ENCODE data around the gene ARL15.

ARL15 gene

DNA sequence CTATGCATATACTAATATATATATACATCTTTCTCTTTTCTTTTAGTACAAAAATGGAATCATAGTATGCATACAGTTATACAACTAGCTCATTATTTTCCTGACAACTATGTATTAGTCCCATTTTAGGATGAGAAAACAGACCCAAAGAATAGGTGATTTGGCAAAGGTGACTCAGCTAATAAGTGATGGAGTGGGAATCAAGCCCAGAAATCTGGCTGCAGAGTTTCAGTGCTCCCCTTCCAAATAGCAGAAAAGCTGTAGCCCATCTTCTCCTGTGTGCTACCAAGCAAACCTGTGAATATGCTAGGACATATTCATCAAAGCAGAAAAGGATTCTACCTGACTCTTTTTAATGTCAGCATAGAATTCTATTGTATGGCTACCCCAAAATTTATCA, 114.7 kb downstream of the ARL15 start:
- DNase-seq, result no peak

GRCh38 chr5:54194318-54194717, 116.1 kb downstream of the ARL15 start:
- DNase-seq, result no peak

DNA sequence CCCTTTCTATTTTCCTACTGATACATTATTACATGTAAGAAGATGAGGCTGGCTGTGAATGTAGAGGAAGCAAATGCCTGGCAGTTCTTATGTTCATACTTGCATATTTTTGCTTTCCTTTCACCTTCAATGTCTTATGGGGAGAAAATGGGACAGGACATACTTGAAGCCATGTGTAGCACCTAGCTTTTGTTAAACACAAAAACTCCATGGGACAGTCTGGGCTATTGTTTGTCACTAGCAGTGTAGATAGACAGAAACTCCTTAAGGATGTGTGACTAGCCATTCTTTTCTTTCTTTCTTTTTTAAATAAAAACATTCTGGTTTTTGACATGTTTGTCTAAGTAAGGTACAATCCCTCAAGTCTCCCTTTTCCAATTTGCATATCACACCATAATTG, 122.7 kb downstream of the ARL15 start:
- DNase-seq, result no peak

- no peak for DNase-seq
These were observed 123.4 kb downstream of the ARL15 start for GRCh38 chr5:54186912-54187445.

- DNase-seq, result no peak
These were observed 124.3 kb downstream of the ARL15 start for GRCh38 chr5:54186108-54186507.

DNA sequence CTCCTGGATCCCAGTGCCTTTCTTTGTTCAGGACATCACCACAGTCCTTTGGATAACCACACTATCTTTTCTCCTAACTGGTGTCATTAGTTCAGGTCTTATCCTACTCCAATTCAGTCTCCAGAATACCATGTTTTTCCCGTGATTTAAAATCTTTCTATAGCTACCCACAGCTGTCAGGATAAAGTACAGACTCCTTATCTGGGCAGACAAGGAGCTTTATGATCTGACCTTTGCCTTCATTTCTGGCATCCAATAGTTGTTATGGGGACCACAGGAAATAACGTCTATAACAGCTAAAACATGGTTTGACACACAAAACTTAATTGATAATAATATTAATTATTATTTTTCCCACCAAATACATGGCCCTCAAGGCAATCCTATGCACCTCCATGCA, 125.6 kb downstream of the ARL15 start:
- DNase-seq, result no peak

GRCh38 chr5:54180630-54181031, 129.7 kb downstream of the ARL15 start:
- DNase-seq, result no peak

DNA sequence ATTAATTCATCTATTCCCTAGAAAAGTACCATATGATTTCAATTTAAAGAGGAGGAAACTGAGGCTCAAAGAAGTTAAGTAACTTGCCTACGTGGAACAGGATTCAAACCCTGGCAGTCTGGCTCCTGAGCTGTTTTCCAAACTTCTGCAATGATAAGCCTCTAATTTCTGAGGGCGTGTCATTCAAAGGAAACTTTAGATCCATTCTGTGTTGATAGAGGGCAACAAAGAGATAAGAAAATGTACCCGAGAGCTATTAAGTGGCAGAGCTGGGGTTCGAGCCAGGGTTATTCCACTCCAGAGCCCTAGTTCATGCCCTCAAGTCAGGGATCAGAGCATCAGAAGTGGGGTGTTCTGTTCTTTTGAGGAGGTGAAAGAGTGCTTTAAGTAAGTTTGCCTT, 131.4 kb downstream of the ARL15 start:
- no peak for DNase-seq

DNA sequence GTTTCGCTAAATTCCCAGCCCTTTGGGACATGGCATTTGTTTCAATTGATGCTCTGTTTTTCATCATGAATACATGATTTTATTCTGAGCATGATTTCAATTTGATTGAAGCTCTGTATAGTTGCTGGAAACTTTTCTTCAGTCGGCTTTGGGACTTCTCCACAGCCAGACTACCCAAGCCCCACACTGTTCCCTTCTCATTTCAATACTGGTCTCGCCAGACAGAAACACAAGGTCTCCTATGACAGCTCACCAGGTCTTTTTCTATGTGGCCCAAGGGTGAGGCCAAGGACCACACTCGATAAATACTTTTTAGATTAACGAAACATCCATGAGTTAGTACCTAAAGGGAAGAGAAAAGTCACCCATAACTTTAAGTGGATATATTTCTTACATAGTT, 132.2 kb downstream of the ARL15 start:
- no peak for DNase-seq

DNA sequence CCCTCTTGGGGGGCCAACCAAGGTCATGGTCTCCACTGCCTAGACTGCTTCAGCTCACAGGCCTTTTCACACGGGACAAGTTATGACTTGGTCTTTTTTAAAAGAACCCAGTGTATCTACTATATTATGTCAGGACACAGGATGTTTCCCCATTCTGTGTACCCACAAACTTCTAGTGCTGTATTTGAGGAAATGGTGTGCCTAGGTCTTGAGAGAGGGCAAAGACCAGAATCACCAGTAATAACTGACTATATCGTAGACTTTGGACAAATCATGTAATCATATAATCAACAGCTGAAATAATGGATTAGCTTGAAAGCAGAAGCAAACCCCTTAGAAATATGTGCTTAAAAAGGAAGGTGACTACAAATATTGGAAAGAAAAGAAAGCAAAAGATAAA, 133.3 kb downstream of the ARL15 start:
- no peak for DNase-seq

GRCh38 chr5:54176066-54176830, 134.1 kb downstream of the ARL15 start:
- DNase-seq, result no peak

DNA sequence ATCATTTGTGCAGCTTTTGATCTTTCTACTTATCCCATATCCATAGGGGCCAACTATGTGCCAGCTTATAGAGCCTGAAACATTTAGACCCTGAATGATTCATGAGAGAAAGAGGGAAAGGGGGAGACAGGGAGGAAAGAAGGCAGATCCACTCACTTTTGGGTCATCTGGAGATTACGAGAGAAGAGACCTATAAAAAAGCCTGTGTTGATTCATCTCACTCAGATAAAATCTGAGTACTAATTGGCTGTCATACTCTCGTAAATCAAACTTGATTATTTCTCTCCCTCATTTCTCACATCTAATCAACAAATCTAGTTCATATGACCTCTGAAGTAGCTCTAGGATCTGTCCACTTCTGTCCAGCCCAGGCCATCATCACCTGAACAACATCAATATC, 137.1 kb downstream of the ARL15 start:
- DNase-seq, result no peak

DNA sequence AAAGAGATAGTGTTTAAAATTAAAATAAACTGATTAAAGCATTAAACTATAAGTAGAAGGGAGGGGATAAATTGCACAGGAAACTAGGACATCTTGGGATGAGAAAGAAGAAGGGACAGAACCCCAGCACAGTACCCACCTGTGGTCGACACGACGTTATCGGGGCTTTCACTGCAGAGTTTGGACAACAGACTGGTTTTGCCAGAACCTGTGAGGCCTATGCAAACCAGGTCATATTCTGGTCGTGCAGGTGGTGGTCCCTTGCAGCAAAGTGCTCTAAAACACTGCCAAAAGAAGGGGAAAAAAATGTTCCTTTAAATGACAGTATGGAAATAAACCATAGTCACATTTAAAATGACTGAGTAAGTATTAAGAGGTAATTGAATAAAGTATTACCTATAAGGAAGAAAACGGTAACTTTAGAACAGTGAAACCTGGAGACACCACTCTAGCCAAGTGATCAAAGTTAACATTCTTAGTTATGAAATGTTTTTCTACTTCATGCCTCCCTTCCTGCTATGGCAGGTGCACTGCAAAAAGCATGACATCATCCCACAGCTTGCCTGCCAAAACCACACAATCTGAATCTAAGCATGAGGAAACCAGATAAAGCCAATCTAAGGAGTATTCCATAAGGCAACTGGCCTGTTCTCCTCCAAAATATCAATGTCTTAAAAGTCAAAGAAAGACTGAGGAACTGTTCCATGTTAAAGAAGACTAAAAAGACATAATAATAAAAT, 138.6 kb downstream of the ARL15 start:
- peak; percentile 30 for DNase-seq

GRCh38 chr5:54165687-54166086, 144.7 kb downstream of the ARL15 start:
- no peak for DNase-seq

- DNase-seq, result no peak
These were observed 148.2 kb downstream of the ARL15 start for GRCh38 chr5:54162184-54162583.

GRCh38 chr5:54160329-54160728, 150.0 kb downstream of the ARL15 start:
- DNase-seq, result no peak

DNA sequence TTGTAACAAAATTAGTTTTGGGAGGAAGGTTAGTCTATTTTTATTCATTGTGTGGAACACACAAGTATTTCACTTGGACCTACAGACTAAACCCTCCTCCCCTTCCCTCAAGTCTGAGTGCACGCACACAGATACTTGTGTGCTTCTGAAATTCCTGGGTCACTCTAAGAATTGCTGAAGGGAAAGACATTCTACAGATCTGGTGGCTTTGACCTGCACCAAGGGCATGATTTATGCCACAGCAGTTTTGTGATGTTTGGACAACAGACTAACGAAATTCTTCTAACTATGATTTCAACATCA, 150.5 kb downstream of the ARL15 start:
- no peak for DNase-seq

DNA sequence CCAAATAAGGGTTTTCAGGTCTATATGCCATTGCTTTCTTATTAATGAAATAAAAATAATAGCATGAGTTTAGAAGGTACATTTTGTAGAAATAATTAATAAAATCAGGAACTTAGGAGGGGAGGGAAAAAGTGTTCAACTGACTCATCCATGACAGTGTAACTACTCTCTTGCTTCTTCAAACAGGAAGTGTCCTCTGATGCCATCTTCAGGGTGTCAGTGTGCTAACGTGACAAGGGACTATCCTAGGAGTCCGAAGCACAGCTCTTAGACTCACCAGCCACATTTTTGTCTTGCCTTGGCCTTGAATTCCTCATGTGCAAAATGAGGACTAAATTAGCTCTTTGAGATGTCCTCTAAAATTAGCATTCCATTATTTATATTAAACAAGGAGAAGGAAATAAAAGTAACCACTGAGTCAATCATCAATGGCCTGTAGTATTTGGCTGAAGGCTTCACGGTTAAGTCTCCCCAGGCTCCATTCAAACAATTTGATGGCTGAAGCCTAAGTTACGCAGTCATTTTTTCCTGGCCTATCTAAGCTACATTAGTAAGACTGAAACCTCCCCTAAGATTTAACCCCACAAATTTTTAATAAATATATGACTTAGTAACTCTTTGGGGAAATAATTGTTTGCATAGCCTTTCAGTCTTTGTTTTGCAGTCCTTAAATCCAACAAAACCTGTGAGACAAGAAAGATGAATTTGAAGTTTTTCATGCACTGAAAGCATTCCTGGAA, 151.1 kb downstream of the ARL15 start:
- DNase-seq, result no peak

DNA sequence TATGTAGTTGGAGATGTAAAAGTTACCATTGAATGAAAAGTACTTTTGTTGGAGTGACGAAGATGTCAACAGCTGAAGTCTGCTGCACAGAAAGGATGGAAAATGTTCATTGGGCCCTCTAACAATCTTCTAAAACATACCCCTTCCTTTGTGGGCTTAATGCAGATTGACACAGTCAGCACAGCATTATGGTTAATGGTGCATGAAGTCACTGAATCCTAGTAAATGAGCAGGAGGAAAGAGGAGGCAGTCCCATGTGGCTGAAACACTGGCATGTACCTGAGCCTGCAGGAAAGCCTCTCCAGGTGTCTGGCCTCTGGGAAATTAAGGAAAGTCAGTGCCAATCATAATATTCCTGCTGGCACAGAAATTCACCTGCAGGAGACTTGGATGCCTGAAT, 153.8 kb downstream of the ARL15 start:
- no peak for DNase-seq

GRCh38 chr5:54150841-54151240, 159.5 kb downstream of the ARL15 start:
- no peak for DNase-seq

DNA sequence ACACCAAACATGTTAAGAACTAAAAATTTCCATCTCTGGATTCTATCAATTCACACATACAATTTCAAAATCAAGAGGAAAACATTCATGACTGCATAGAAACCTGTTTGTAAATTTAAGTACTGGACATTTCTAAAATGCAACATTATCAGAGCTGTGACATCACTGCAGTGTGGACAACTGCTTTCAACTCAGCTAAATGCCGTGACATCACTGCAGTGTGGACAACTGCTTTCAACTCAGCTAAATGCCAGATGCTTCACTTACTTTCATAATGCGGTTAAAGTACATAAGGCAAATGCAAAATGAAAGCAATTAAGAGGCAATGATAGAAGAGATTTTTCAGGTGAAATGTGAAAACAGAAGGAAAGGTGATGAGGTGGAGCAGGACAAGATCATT, 161.5 kb downstream of the ARL15 start:
- DNase-seq, result no peak

DNA sequence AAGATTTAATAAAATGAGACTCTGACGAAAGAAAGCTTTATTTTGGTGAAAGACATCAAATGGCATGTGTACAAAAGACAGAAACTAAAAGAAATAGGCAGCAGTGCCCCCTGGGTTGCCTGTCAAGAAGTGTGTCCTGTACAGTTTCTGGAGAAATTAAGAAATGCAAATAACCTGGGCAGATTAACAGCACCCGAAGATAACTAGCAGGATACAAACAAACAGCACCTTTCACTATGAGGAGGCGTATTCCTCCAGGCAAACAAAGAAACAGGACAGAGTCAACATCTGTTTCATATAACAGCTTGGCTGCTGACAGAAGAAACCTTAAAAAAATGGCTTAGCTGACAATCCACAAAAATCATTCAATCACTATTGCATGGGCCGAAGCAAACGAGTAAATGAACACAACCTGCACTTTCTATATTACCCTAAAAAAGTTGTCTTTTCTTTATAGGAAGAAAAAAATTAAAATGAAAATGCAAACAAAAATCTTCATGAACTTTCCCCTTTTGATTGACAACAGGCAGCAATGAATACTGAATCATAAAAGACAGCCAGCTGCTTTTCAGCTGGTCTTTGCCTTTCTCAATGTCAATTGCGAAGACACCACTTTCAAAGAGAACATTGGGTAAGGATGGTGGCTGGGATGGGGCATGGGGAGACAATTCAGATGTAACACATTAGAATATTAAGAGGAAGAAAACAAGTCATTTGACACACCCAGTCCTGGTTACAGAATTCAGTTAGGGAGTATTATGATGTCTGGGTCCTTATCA, 162.1 kb downstream of the ARL15 start:
- no peak for DNase-seq

DNA sequence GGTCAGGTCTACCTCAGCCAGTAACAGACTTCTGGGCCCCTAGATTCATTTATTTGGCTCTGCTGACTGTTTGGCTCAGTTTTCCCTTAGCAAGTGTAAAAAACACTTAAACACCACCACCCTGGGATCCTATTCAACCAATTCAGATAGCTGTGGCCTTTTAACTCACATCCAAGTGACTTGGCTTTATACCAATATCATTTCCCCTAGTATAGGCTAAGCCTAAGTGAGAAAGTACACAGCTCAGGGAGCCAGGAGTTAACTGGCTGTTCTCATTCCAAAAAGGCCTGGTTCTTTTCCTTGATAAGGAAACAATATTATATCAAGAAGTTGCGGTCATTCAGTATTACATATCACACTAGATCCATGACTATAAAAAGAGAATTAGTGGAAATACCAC, 163.5 kb downstream of the ARL15 start:
- DNase-seq, result no peak
